Uterus (tissue), 4 donors: ENCODE data around the gene LMX1A. TPM values are rescaled to one million over a fixed set of nuclear protein-coding genes. Genes with fewer than 3 reads are reported as not detected.

ENCODE experiments used
- DNase-seq, 2 donors: peaks; one replicate each; pipeline ENCODE4 v3.0.0-alpha.2; 2019 to 2020
- H3K27ac ChIP-seq, 2 donors: fragments of 200-600 bp; sonication (generic); 1 replicate in 1 of 2; 2 replicates in 1 of 2; pipeline ENCODE4 v1.5.1; 2016 to 2018
- H3K27me3 ChIP-seq, 2 donors: fragments of 200-600 bp; sonication (generic); one replicate each; pipeline ENCODE4 v1.5.1; 2018 to 2019; ENCODE audit warnings: control low read depth in 1 of 2
- H3K36me3 ChIP-seq, 2 donors: fragments of 200-600 bp; sonication (generic); one replicate each; pipeline ENCODE4 v1.5.1; 2019; ENCODE audit warnings: control low read depth in 1 of 2
- H3K4me1 ChIP-seq, 2 donors: fragments of 200-600 bp; sonication (generic); one replicate each; pipeline ENCODE4 v1.5.1; 2018 to 2019; ENCODE audit warnings: control low read depth in 1 of 2
- H3K4me3 ChIP-seq, 2 donors: fragments of 200-600 bp; sonication (generic); 1 replicate in 1 of 2; 2 replicates in 1 of 2; pipeline ENCODE4 v1.5.1; 2018 to 2019; ENCODE audit warnings: mild to moderate bottlenecking in 1 of 2
- H3K9me3 ChIP-seq, 2 donors: fragments of 200-600 bp; sonication (generic); one replicate each; pipeline ENCODE4 v1.5.1; 2019; ENCODE audit warnings: control low read depth in 1 of 2
- POLR2A ChIP-seq, 2 donors: fragments of 450-650 bp; IDR thresholded peaks; one replicate each; pipeline ENCODE4 v1.6.1; 2016; ENCODE audit warnings: antibody characterized with exemption in 2 of 2, mild to moderate bottlenecking in 1 of 2, moderate library complexity in 1 of 2
- intact Hi-C: fragments of 100-400 bp; cut with DNase I; formaldehyde crosslinking; loops from one replicate; pipeline ENCODE4 v1.15.1; 2023; ENCODE audit warnings: low total_unique reads
- total RNA-seq, 4 donors: library from RNA; depleted of rRNA in 3 of 4; stranded (reverse); fragments of >200 nt in 3 of 4; gene quantifications; one replicate each; pipeline versions ENCODE4 v1.1.0 to v1.2.4, GENCODE V29; 2014 to 2023
- TF ChIP-seq, protein P1 (sequence below), 4 experiments: fragments of 200-600 bp in 2 of 4; fragments of 450-650 bp in 2 of 4; sonication (generic) in 2 of 4; IDR thresholded peaks; one replicate each; pipeline ENCODE4 v1.5.1; 2016 to 2019; ENCODE audit warnings: antibody characterized with exemption in 4 of 4, mild to moderate bottlenecking in 2 of 4, moderate library complexity in 1 of 4
- donor health status: DM: yes; HTN: yes; CAD: no.

LMX1A gene
- total RNA-seq, 4 donors from 2014 or later = 0.41 TPM; not detected in 3

- TF ChIP-seq, protein P1, sequence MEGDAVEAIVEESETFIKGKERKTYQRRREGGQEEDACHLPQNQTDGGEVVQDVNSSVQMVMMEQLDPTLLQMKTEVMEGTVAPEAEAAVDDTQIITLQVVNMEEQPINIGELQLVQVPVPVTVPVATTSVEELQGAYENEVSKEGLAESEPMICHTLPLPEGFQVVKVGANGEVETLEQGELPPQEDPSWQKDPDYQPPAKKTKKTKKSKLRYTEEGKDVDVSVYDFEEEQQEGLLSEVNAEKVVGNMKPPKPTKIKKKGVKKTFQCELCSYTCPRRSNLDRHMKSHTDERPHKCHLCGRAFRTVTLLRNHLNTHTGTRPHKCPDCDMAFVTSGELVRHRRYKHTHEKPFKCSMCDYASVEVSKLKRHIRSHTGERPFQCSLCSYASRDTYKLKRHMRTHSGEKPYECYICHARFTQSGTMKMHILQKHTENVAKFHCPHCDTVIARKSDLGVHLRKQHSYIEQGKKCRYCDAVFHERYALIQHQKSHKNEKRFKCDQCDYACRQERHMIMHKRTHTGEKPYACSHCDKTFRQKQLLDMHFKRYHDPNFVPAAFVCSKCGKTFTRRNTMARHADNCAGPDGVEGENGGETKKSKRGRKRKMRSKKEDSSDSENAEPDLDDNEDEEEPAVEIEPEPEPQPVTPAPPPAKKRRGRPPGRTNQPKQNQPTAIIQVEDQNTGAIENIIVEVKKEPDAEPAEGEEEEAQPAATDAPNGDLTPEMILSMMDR (IDR thresholded peaks at IDR 0.05) = no peak
- TF ChIP-seq POLR2A (IDR thresholded peaks at IDR 0.05) = no peak
- Histone ChIP-seq H3K9me3 (no peaks in the 10 kb centered on the region), H3K36me3 (no peaks in the 10 kb centered on the region), H3K27me3 (no peaks in the 10 kb centered on the region), H3K27ac (no peak overlapping the region), H3K4me1 (no peaks in the 10 kb centered on the region), H3K4me3 (no peak overlapping the region)
- intact Hi-C loops = no loop called here
- DNase-seq = no peak
Observed at GRCh38 chr1:165152109-165152508, 204.4 kb downstream of the LMX1A start.

Other genes starting within 250 kb of the LMX1A start
- gene RXRG, start 88.4 kb upstream of the LMX1A start, total RNA-seq = 1 to 10 TPM in 1 of 4 donors, under 1 TPM in 2, not detected in 1; under 0.01 to 3.2 (median 0.18) TPM
- not detected for gene LRRC52, start 187.3 kb upstream of the LMX1A start, total RNA-seq